Measurements from ENCODE around the gene MAN2A1. TPM values are rescaled to one million over a fixed set of nuclear protein-coding genes. Genes with fewer than 3 reads are reported as not detected.

Gene MAN2A1
- 0.46 TPM for polyA plus RNA-seq (2012; ENCODE audit: low read depth, missing spikeins)

GRCh38 chr5:109689740-109690241 is at the start of gene MAN2A1:
MAN2A1 (plus strand) TSS chr5:109689927; CDS start chr5:109690418, 491 bp downstream.
- DNase-seq (ENCODE audit: insufficient read length, low spot score) (peak; percentile 50), FAIRE-seq (peak; percentile 23)
- TF ChIP-seq TAF1 (IDR thresholded peaks at IDR 0.05; ENCODE audit: low read depth, low read length) (no peak), PAX5 (IDR thresholded peaks at IDR 0.05; ENCODE audit: insufficient read depth, low read length, severe bottlenecking) (no peak), SPI1 (IDR thresholded peaks at IDR 0.05; ENCODE audit: low read depth, low read length) (no peak), POLR2A (IDR thresholded peaks at IDR 0.05; ENCODE audit: low read depth, low read length) (no peak), POLR2AphosphoS5 (IDR thresholded peaks at IDR 0.05; ENCODE audit: low read depth, low read length) (no peak)

- no peak for DNase-seq (ENCODE audit: insufficient read length, low spot score)
- TF ChIP-seq PAX5 (IDR thresholded peaks at IDR 0.05; ENCODE audit: insufficient read depth, low read length, severe bottlenecking) (no peak), POLR2A (IDR thresholded peaks at IDR 0.05; ENCODE audit: low read depth, low read length) (no peak), POU2F2 (IDR thresholded peaks at IDR 0.05; ENCODE audit: low read depth, low read length) (no peak), SPI1 (IDR thresholded peaks at IDR 0.05; ENCODE audit: low read depth, low read length) (no peak), TAF1 (IDR thresholded peaks at IDR 0.05; ENCODE audit: low read depth, low read length) (no peak), POLR2AphosphoS5 (IDR thresholded peaks at IDR 0.05; ENCODE audit: low read depth, low read length) (no peak)
- no peak for FAIRE-seq
These were observed 48.8 kb upstream of the MAN2A1 start for GRCh38 chr5:109640976-109641375.

- DNase-seq (ENCODE audit: insufficient read length, low spot score) (no peak), FAIRE-seq (no peak)
These were observed 45.9 kb upstream of the MAN2A1 start for GRCh38 chr5:109643791-109644350.

GRCh38 chr5:109644829-109645228 is 44.9 kb upstream of the MAN2A1 start:
- TF ChIP-seq POLR2AphosphoS5 (IDR thresholded peaks at IDR 0.05; ENCODE audit: low read depth, low read length) (no peak), TAF1 (IDR thresholded peaks at IDR 0.05; ENCODE audit: low read depth, low read length) (no peak), SPI1 (IDR thresholded peaks at IDR 0.05; ENCODE audit: low read depth, low read length) (no peak), PAX5 (IDR thresholded peaks at IDR 0.05; ENCODE audit: insufficient read depth, low read length, severe bottlenecking) (no peak), POLR2A (IDR thresholded peaks at IDR 0.05; ENCODE audit: low read depth, low read length) (no peak), POU2F2 (IDR thresholded peaks at IDR 0.05; ENCODE audit: low read depth, low read length) (no peak)

More at GRCh38 chr5:109643791-109644350, 45.9 kb upstream of the MAN2A1 start:
- TF ChIP-seq POLR2A (IDR thresholded peaks at IDR 0.05; ENCODE audit: low read depth, low read length) (no peak), TAF1 (IDR thresholded peaks at IDR 0.05; ENCODE audit: low read depth, low read length) (no peak), PAX5 (IDR thresholded peaks at IDR 0.05; ENCODE audit: insufficient read depth, low read length, severe bottlenecking) (no peak), SPI1 (IDR thresholded peaks at IDR 0.05; ENCODE audit: low read depth, low read length) (no peak), POLR2AphosphoS5 (IDR thresholded peaks at IDR 0.05; ENCODE audit: low read depth, low read length) (no peak), POU2F2 (IDR thresholded peaks at IDR 0.05; ENCODE audit: low read depth, low read length) (no peak)

GRCh38 chr5:109645707-109646192 is 44.0 kb upstream of the MAN2A1 start:
- TF ChIP-seq TAF1 (IDR thresholded peaks at IDR 0.05; ENCODE audit: low read depth, low read length) (no peak), POLR2AphosphoS5 (IDR thresholded peaks at IDR 0.05; ENCODE audit: low read depth, low read length) (no peak), PAX5 (IDR thresholded peaks at IDR 0.05; ENCODE audit: insufficient read depth, low read length, severe bottlenecking) (no peak), POLR2A (IDR thresholded peaks at IDR 0.05; ENCODE audit: low read depth, low read length) (no peak), SPI1 (IDR thresholded peaks at IDR 0.05; ENCODE audit: low read depth, low read length) (no peak), POU2F2 (IDR thresholded peaks at IDR 0.05; ENCODE audit: low read depth, low read length) (no peak)
- DNase-seq (ENCODE audit: insufficient read length, low spot score) (no peak), FAIRE-seq (no peak)

More at GRCh38 chr5:109644829-109645228, 44.9 kb upstream of the MAN2A1 start:
- DNase-seq (ENCODE audit: insufficient read length, low spot score), result no peak
- no peak for FAIRE-seq

GRCh38 chr5:109649318-109649717 is 40.4 kb upstream of the MAN2A1 start:
- TF ChIP-seq TAF1 (IDR thresholded peaks at IDR 0.05; ENCODE audit: low read depth, low read length), result no peak
- no peak for TF ChIP-seq POU2F2 (IDR thresholded peaks at IDR 0.05; ENCODE audit: low read depth, low read length)
- TF ChIP-seq POLR2A (IDR thresholded peaks at IDR 0.05; ENCODE audit: low read depth, low read length), result no peak
- TF ChIP-seq PAX5 (IDR thresholded peaks at IDR 0.05; ENCODE audit: insufficient read depth, low read length, severe bottlenecking), result no peak
- no peak for TF ChIP-seq POLR2AphosphoS5 (IDR thresholded peaks at IDR 0.05; ENCODE audit: low read depth, low read length)
- TF ChIP-seq SPI1 (IDR thresholded peaks at IDR 0.05; ENCODE audit: low read depth, low read length), result no peak
- FAIRE-seq (no peak), DNase-seq (ENCODE audit: insufficient read length, low spot score) (no peak)

- TF ChIP-seq PAX5 (IDR thresholded peaks at IDR 0.05; ENCODE audit: insufficient read depth, low read length, severe bottlenecking) (no peak), POU2F2 (IDR thresholded peaks at IDR 0.05; ENCODE audit: low read depth, low read length) (no peak), SPI1 (IDR thresholded peaks at IDR 0.05; ENCODE audit: low read depth, low read length) (no peak), POLR2A (IDR thresholded peaks at IDR 0.05; ENCODE audit: low read depth, low read length) (no peak), TAF1 (IDR thresholded peaks at IDR 0.05; ENCODE audit: low read depth, low read length) (no peak), POLR2AphosphoS5 (IDR thresholded peaks at IDR 0.05; ENCODE audit: low read depth, low read length) (no peak)
These were observed 39.2 kb upstream of the MAN2A1 start for GRCh38 chr5:109650493-109650892.

GRCh38 chr5:109652096-109652495 is 37.6 kb upstream of the MAN2A1 start:
- DNase-seq (ENCODE audit: insufficient read length, low spot score) (no peak), FAIRE-seq (no peak)
- TF ChIP-seq SPI1 (IDR thresholded peaks at IDR 0.05; ENCODE audit: low read depth, low read length) (no peak), POU2F2 (IDR thresholded peaks at IDR 0.05; ENCODE audit: low read depth, low read length) (no peak), PAX5 (IDR thresholded peaks at IDR 0.05; ENCODE audit: insufficient read depth, low read length, severe bottlenecking) (no peak), POLR2AphosphoS5 (IDR thresholded peaks at IDR 0.05; ENCODE audit: low read depth, low read length) (no peak), TAF1 (IDR thresholded peaks at IDR 0.05; ENCODE audit: low read depth, low read length) (no peak), POLR2A (IDR thresholded peaks at IDR 0.05; ENCODE audit: low read depth, low read length) (no peak)

More at GRCh38 chr5:109650493-109650892, 39.2 kb upstream of the MAN2A1 start:
- FAIRE-seq (no peak), DNase-seq (ENCODE audit: insufficient read length, low spot score) (no peak)

GRCh38 chr5:109653042-109653441 is 36.7 kb upstream of the MAN2A1 start:
- TF ChIP-seq POLR2A (IDR thresholded peaks at IDR 0.05; ENCODE audit: low read depth, low read length) (no peak), SPI1 (IDR thresholded peaks at IDR 0.05; ENCODE audit: low read depth, low read length) (no peak), POU2F2 (IDR thresholded peaks at IDR 0.05; ENCODE audit: low read depth, low read length) (no peak), PAX5 (IDR thresholded peaks at IDR 0.05; ENCODE audit: insufficient read depth, low read length, severe bottlenecking) (no peak), POLR2AphosphoS5 (IDR thresholded peaks at IDR 0.05; ENCODE audit: low read depth, low read length) (no peak), TAF1 (IDR thresholded peaks at IDR 0.05; ENCODE audit: low read depth, low read length) (no peak)
- DNase-seq (ENCODE audit: insufficient read length, low spot score) (no peak), FAIRE-seq (no peak)

All from GM12891 (cell line).